Left lung (tissue), 10 donors: ENCODE results near the gene TTC16. TPM values are rescaled to one million over a fixed set of nuclear protein-coding genes. Genes with fewer than 3 reads are reported as not detected.

Experiments used
- ATAC-seq: fragments of 200-7000 bp; cut with Tn5 transposase; one replicate; pipeline ENCODE4 v1.9.1; 2020; ENCODE audit warnings: moderate library complexity
- DNase-seq, 4 donors: peaks; one replicate each; pipeline ENCODE4 v3.0.0-alpha.2; 2013 to 2020
- H3K27ac ChIP-seq, 2 donors: fragments of 200-600 bp; sonication (generic) in 1 of 2; one replicate each; pipeline versions ENCODE4 v1.5.0 to v1.8.0; 2020 to 2021
- H3K27me3 ChIP-seq, 2 donors: fragments of 200-600 bp; sonication (generic) in 1 of 2; one replicate each; pipeline versions ENCODE4 v1.5.0 to v1.8.0; 2020 to 2021
- H3K36me3 ChIP-seq, 2 donors: fragments of 200-600 bp; sonication (generic) in 1 of 2; one replicate each; pipeline versions ENCODE4 v1.5.0 to v1.8.0; 2020 to 2021
- H3K4me1 ChIP-seq, 2 donors: fragments of 200-600 bp; one replicate each; pipeline ENCODE4 v1.8.0; 2021
- H3K4me3 ChIP-seq, 2 donors: fragments of 200-600 bp; sonication (generic) in 1 of 2; one replicate each; pipeline versions ENCODE4 v1.5.0 to v1.8.0; 2020 to 2021; ENCODE audit warnings: mild to moderate bottlenecking in 1 of 2
- H3K9me3 ChIP-seq, 2 donors: fragments of 200-600 bp; sonication (generic) in 1 of 2; one replicate each; pipeline versions ENCODE4 v1.5.0 to v1.8.0; 2020 to 2021
- intact Hi-C, 2 donors: fragments of 100-400 bp; cut with DNase I; formaldehyde crosslinking; loops; one replicate each; pipeline versions ENCODE4 v1.11.2 to v1.14.2; 2022
- polyA plus RNA-seq, 6 donors: library from polyadenylated mRNA; unstranded; fragments of 120-200 nt; gene quantifications; one replicate each; pipeline ENCODE4 v1.2.1, GENCODE V29; 2013; ENCODE audit not compliant: insufficient read length in 6 of 6
- total RNA-seq, 2 donors: library from RNA; stranded (reverse); fragmentation: NEBNext Ultra II Directional; extraction: Animal tissue kit (Norgen Biotek cat#: 25700); gene quantifications; one replicate each; pipeline ENCODE4 v1.2.1, GENCODE V29; 2021
- TF ChIP-seq, protein P1 (sequence below), 2 donors: fragments of 200-600 bp; sonication (generic) in 1 of 2; IDR thresholded peaks; one replicate each; pipeline versions ENCODE4 v1.5.0 to v1.8.0; 2021; ENCODE audit warnings: antibody characterized with exemption in 2 of 2
- donor health status: DM: no; HTN: yes; CAD: no.
- donor health status: DM: no; HTN: no; CAD: no.

TTC16 gene
- total and polyA plus RNA-seq, 8 donors, result 0.15 to 1.4 (median 0.78) TPM

DNA sequence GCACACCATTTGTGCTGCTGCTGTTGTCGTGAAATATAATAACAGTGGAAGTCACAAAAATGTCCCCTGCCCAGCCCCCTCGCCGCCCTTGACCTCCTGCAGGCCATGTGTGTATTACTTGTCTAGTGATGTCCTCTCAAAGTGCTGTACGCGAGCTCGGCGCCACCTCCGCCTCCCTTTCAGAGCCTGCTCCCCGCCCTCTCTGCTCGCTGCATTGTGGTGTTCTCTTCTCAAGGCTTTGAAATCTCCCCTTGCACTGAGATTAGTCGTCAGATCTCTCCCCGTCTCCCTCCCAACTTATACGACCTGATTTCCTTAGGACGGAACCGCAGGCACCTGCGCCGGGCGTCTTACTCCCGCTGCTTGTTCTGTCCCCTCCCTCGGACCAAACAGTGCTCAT, 23.8 kb upstream of the TTC16 start:
- TF ChIP-seq, protein P1, sequence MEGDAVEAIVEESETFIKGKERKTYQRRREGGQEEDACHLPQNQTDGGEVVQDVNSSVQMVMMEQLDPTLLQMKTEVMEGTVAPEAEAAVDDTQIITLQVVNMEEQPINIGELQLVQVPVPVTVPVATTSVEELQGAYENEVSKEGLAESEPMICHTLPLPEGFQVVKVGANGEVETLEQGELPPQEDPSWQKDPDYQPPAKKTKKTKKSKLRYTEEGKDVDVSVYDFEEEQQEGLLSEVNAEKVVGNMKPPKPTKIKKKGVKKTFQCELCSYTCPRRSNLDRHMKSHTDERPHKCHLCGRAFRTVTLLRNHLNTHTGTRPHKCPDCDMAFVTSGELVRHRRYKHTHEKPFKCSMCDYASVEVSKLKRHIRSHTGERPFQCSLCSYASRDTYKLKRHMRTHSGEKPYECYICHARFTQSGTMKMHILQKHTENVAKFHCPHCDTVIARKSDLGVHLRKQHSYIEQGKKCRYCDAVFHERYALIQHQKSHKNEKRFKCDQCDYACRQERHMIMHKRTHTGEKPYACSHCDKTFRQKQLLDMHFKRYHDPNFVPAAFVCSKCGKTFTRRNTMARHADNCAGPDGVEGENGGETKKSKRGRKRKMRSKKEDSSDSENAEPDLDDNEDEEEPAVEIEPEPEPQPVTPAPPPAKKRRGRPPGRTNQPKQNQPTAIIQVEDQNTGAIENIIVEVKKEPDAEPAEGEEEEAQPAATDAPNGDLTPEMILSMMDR (IDR thresholded peaks at IDR 0.05), result no peak
- H3K27ac ChIP-seq, result no peak overlapping the region
- H3K36me3 ChIP-seq, result peaks cover 0 to 45% of the 10 kb centered on the region in 2 donors
- intact Hi-C loops, result no loop called here
- no peaks in the 10 kb centered on the region for H3K9me3 ChIP-seq
- no peak for DNase-seq
- no peak overlapping the region for H3K4me3 ChIP-seq
- ATAC-seq, result no peak
- H3K27me3 ChIP-seq, result no peaks in the 10 kb centered on the region
- no peaks in the 10 kb centered on the region for H3K4me1 ChIP-seq

- Histone ChIP-seq H3K4me3 (no peak overlapping the region), H3K27me3 (no peaks in the 10 kb centered on the region), H3K9me3 (no peaks in the 10 kb centered on the region), H3K27ac (no peak overlapping the region), H3K4me1 (no peaks in the 10 kb centered on the region), H3K36me3 (peaks cover 0 to 42% of the 10 kb centered on the region in 2 donors)
- ATAC-seq (no peak), DNase-seq (no peak)
- intact Hi-C loops, result no loop called here
- TF ChIP-seq, protein P1 (IDR thresholded peaks at IDR 0.05), result no peak
These were observed 22.7 kb upstream of the TTC16 start for GRCh38 chr9:127693143-127693542.

DNA sequence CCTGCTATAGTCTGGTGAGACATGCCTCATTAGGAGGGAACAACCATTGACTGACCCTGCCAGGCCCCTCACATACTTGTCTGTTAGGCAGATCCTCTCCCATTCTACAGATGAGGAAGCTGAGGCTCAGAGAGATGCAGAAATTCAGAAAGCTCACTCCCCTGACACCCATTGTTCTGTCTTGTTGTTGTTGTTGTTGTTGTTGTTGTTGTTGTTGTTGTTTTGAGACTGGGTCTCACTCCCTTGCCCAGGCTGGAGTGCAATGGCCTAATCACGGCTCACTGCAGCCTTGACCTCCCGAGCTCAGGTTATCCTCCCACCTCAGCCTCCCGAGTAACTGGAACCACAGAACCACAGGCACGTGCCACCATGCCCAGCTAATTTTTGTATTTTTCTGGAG, 22.2 kb upstream of the TTC16 start:
- no peak overlapping the region for H3K27ac ChIP-seq
- no peak overlapping the region for H3K4me3 ChIP-seq
- TF ChIP-seq, protein P1 (IDR thresholded peaks at IDR 0.05), result no peak
- ATAC-seq, result no peak
- no peaks in the 10 kb centered on the region for H3K9me3 ChIP-seq
- intact Hi-C loops, result no loop called here
- no peak for DNase-seq
- peaks cover 0 to 36% of the 10 kb centered on the region in 2 donors for H3K36me3 ChIP-seq
- H3K27me3 ChIP-seq, result no peaks in the 10 kb centered on the region
- peaks cover 0 to 1% of the 10 kb centered on the region in 2 donors for H3K4me1 ChIP-seq

DNA sequence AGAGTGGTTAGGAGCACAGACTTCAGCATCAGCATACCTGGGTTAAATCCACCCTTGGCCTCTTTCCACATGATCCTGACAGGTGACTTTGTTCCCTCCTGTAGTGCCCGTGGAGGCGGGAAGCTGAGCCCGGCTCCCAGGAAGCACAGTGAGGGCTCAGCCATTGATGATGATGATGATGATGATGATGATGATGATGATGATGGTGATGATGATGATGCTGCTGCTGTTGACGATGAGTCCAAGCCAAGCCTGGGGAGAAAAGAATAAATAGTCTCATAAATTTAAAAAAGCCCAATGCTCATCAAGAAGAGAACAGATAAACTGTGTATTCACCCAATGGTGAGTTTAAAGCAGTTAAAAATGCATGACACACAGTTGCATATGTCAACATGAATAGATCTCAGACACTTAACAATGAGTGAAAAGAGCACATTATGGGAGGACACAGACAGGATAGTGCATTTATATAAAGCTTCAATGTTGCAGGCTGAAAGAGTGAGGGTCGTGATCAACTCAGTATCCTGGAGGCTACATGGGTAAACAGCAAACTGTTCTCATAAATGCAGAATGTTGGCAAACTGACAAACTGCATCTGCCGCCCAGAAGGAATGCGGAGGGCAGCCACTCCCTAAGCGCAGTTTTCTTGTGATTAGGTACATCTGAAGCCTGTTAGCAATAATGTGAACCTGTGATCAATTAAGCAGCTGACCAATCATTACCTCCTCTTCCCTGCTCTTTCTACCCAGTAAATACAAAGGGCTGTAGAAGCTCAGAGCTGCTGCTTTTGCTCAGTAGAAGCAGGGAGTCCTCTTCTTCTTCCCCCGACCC, 20.8 kb upstream of the TTC16 start:
- Histone ChIP-seq H3K36me3 (peaks cover 0 to 22% of the 10 kb centered on the region in 2 donors), H3K4me3 (no peak overlapping the region), H3K27ac (no peak overlapping the region), H3K27me3 (no peaks in the 10 kb centered on the region), H3K9me3 (no peaks in the 10 kb centered on the region), H3K4me1 (peaks cover 0 to 6% of the 10 kb centered on the region in 2 donors)
- ATAC-seq, result no peak
- DNase-seq, result no peak
- TF ChIP-seq, protein P1 (IDR thresholded peaks at IDR 0.05), result no peak
- intact Hi-C loops, result no loop called here

DNA sequence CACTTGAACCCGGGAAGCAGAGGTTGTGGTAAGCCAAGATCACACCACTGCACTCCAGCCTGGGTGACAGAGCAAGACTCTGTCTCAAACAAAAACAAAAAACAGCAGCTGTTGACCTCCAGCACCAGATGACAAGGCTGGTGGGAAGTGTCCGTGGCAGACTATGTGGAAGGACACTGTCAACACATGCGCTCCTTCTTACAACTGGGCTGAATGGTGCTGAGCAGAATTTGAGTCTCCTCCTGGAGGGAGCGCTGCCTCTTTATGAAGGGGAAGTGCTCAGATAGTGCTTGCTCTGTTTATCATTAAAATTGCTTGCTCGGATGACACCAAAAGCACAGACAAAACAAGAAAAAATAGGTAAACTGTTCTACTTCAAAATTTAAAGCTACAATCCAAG, 18.3 kb upstream of the TTC16 start:
- TF ChIP-seq, protein P1 (IDR thresholded peaks at IDR 0.05), result no peak
- no peak for DNase-seq
- ATAC-seq, result no peak
- H3K4me3 ChIP-seq, result no peak overlapping the region
- H3K27me3 ChIP-seq, result no peaks in the 10 kb centered on the region
- no peaks in the 10 kb centered on the region for H3K9me3 ChIP-seq
- H3K36me3 ChIP-seq, result no peaks in the 10 kb centered on the region
- no peak overlapping the region for H3K27ac ChIP-seq
- H3K4me1 ChIP-seq, result peaks cover 0 to 6% of the 10 kb centered on the region in 2 donors
- intact Hi-C loops, result no loop called here
